Coronary artery (tissue), 2 donors: ENCODE results near the gene BOD1L2.

Experiments used
- DNase-seq: peaks from one replicate; pipeline ENCODE4 v3.0.0-alpha.2; 2017; ENCODE audit warnings: low spot score
- H3K27ac ChIP-seq, 2 donors: fragments of 200-600 bp; sonication (generic); one replicate each; pipeline ENCODE4 v1.5.1; 2016 to 2019
- H3K4me3 ChIP-seq: fragments of 200-600 bp; sonication (generic); 2 replicates; pipeline ENCODE4 v1.5.1; 2016; ENCODE audit warnings: mild to moderate bottlenecking, moderate library complexity
- TF ChIP-seq, protein P1 (sequence below): fragments of 200-600 bp; sonication (generic); IDR thresholded peaks from one replicate; pipeline ENCODE4 v1.5.1; 2019; ENCODE audit warnings: antibody characterized with exemption

BOD1L2 gene

DNA sequence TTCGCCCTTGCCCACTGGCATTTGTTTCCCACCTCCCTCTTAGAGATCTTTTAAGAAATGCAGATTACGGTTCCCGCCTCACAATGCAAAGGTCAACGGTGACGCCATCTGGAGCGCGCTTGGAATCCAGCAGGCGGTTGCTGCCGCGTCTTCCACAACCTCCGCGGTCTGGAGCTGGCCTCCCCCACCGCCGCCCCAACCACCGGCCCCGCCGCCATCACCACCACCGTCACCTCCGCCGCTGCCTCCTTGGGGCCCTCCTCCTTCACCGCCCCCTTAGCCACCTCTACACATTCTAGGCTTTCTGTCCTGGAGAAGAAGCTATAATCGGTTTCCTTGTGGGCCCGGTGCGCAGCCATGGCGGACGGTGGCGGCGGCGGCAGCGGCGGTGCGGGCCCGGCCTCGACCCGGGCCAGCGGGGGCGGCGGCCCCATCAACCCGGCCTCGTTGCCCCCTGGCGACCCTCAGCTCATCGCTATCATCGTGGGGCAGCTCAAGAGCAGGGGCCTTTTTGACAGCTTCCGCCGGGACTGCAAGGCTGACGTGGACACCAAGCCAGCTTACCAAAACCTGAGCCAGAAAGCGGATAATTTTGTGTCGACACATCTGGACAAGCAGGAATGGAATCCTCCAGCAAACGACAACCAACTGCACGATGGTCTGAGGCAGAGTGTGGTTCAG is at the start of gene BOD1L2:
Gene BOD1L2, plus strand, starts transcription at position 132 of the 681 bp plus-strand sequence. Its CDS starts 226 bp downstream, at position 358.
- H3K4me3 ChIP-seq, result no peak within 1 kb of the TSS

DNA sequence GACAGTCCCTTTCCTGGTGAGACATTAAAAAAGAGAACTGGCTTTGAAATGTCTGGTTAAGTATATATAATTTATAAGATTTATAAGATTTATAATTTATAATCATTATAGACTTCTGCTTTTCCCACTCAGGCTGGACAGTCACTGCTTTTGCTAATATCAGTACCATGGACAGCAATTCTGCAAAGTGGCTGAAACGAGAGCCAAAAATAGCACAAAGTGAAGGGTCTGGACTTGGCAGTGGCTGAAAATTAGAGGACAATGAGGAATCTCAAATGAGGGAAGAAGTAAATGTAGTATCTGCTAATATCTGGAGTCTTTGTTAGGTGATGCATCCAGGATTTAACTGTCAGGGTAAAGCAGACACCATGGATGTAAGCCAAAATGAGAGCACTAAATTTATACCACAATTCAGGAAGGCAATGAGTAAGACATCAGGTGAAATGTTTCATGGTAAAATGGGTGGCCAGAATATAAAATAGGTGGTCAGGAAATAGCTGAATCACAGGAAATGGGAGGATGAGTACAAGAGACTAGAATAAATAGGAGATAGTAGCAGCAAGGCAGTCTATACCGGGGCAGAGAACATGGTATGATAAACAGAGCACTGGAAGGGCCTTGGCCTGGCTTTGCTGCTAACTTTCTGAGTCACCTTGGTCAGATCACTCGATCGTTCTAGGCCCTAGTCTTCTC is 39.6 kb upstream of the BOD1L2 start:
- H3K4me3 ChIP-seq, result no peak overlapping the region
- DNase-seq, result no peak
- TF ChIP-seq, protein P1, sequence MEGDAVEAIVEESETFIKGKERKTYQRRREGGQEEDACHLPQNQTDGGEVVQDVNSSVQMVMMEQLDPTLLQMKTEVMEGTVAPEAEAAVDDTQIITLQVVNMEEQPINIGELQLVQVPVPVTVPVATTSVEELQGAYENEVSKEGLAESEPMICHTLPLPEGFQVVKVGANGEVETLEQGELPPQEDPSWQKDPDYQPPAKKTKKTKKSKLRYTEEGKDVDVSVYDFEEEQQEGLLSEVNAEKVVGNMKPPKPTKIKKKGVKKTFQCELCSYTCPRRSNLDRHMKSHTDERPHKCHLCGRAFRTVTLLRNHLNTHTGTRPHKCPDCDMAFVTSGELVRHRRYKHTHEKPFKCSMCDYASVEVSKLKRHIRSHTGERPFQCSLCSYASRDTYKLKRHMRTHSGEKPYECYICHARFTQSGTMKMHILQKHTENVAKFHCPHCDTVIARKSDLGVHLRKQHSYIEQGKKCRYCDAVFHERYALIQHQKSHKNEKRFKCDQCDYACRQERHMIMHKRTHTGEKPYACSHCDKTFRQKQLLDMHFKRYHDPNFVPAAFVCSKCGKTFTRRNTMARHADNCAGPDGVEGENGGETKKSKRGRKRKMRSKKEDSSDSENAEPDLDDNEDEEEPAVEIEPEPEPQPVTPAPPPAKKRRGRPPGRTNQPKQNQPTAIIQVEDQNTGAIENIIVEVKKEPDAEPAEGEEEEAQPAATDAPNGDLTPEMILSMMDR, result no peak
- H3K27ac ChIP-seq, result no peak overlapping the region

More for the DNA sequence above, at the start of gene BOD1L2:
- H3K27ac ChIP-seq, result no peak within 1 kb of the TSS
- DNase-seq, result no peak
- TF ChIP-seq, protein P1, result no peak

DNA sequence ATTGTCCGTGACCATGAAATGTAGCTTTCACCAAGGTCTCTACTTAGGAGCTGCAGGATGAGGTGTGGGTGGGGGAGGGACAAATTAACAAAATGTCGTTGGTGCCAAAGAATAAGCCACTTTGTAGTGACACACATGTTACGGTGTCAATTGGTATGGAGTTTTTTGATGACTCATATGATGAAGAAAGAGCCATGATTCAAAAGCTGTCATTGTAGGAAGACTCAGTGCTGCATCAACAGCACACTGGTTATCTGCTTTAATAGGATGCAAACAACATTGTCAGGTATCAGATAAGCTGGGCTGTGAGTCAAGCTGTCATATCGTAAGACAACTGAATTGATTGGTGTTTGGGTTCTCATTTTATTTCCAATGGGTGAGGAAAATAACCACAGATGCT is 36.6 kb upstream of the BOD1L2 start:
- DNase-seq, result no peak
- Histone ChIP-seq H3K4me3 (no peak overlapping the region), H3K27ac (no peak overlapping the region)
- TF ChIP-seq, protein P1, result no peak

GRCh38 chr18:57113799-57114420 is 33.0 kb upstream of the BOD1L2 start:
- TF ChIP-seq, protein P1, result no peak
- no peak for DNase-seq
- Histone ChIP-seq H3K4me3 (no peak overlapping the region), H3K27ac (no peak overlapping the region)

DNA sequence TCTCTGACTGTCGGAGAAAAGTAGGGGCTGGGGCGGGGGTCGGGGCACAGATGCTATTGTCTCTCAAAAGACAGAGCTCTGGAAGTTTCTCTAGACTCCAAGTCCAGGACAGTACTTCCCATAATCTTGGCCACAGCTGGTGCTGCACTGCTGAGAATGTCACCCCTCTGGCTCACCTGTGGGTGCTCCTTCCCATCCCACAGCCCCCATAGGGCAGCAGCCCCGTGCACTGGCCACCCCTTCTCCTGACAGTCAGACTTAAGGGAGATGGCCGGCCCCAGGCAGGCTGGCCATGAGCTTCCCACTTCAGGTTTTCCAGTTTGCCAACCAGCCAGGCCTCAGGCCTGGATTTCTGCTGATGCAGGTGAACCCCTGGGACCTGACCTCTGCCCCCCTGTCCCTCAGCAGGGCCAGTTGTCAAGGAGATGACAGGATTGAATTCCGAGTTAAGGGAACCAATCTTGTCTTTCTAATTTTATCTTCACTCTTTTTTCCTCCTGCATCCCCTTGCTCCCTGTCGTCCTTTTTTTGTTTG is 30.2 kb upstream of the BOD1L2 start:
- no peak for DNase-seq
- TF ChIP-seq, protein P1, result no peak
- H3K27ac ChIP-seq, result no peak overlapping the region
- no peak overlapping the region for H3K4me3 ChIP-seq

GRCh38 chr18:57121542-57122112 is 25.3 kb upstream of the BOD1L2 start:
- no peak for DNase-seq
- no peak overlapping the region for H3K4me3 ChIP-seq
- TF ChIP-seq, protein P1, result no peak
- H3K27ac ChIP-seq, result no peak overlapping the region
